PFSK-1 (cell line): ENCODE measurements around the gene RPIA.

ENCODE experiments used
- FOXP2 ChIP-seq: optimal IDR thresholded peaks from 2 replicates; pipeline ENCODE3; 2011; ENCODE audit warnings: borderline replicate concordance, control low read depth, inconsistent platforms; ENCODE audit not compliant: insufficient read depth; ENCODE audit errors: extremely low read length, extremely low read depth
- POLR2AphosphoS5 ChIP-seq: IDR thresholded peaks from 2 replicates; pipeline ENCODE4 v1.6.1; 2012; ENCODE audit warnings: low read depth, mild to moderate bottlenecking, control low read depth, low read length, moderate library complexity
- REST ChIP-seq, 2 experiments: IDR thresholded peaks; 2 replicates each; pipeline versions ENCODE4 v1.6.1 to v1.8.0; 2011 to 2012; ENCODE audit warnings: low read depth in 2 of 2, low read length in 2 of 2, control low read depth in 1 of 2, inconsistent platforms in 1 of 2, mild to moderate bottlenecking in 1 of 2, moderate library complexity in 1 of 2; ENCODE audit not compliant: insufficient read depth in 1 of 2
- SIN3A ChIP-seq: IDR thresholded peaks from 2 replicates; pipeline ENCODE4 v1.6.1; 2012; ENCODE audit warnings: mild to moderate bottlenecking, low read length, moderate library complexity, borderline replicate concordance; ENCODE audit not compliant: insufficient read depth
- TAF1 ChIP-seq: IDR thresholded peaks from 2 replicates; pipeline ENCODE4 v1.6.1; 2012; ENCODE audit warnings: low read length, control low read depth, borderline replicate concordance; ENCODE audit not compliant: insufficient read depth

RPIA gene

GRCh38 chr2:88684519-88684918, 7.0 kb upstream of the RPIA start:
- TF ChIP-seq FOXP2: no peak
- no peak for TF ChIP-seq TAF1
- TF ChIP-seq REST (IDR thresholded peaks at IDR 0.05; ENCODE audit: insufficient read depth in 1 of 2, low read depth in 2 of 2, low read length in 2 of 2): no peak
- TF ChIP-seq SIN3A: no peak

GRCh38 chr2:88686320-88686719, 5.2 kb upstream of the RPIA start:
- no peak for TF ChIP-seq TAF1

GRCh38 chr2:88687384-88687783, 4.1 kb upstream of the RPIA start:
- TF ChIP-seq TAF1 (no peak), REST (IDR thresholded peaks at IDR 0.05; ENCODE audit: insufficient read depth in 1 of 2, low read depth in 2 of 2, low read length in 2 of 2) (no peak), FOXP2 (no peak), POLR2AphosphoS5 (no peak), SIN3A (no peak)

GRCh38 chr2:88690591-88691338, 708 bp upstream of the RPIA start:
- TF ChIP-seq POLR2AphosphoS5 (no peak), FOXP2 (no peak), REST (IDR thresholded peaks at IDR 0.05; ENCODE audit: insufficient read depth in 1 of 2, low read depth in 2 of 2, low read length in 2 of 2) (no peak), SIN3A (no peak), TAF1 (no peak)

GRCh38 chr2:88692187-88692586, 714 bp downstream of the RPIA start:
- TF ChIP-seq REST (IDR thresholded peaks at IDR 0.05; ENCODE audit: insufficient read depth in 1 of 2, low read depth in 2 of 2, low read length in 2 of 2) (no peak), SIN3A (no peak), TAF1 (no peak), FOXP2 (no peak), POLR2AphosphoS5 (no peak)
